ENCODE data around the gene CACTIN. TPM values are rescaled to one million over a fixed set of nuclear protein-coding genes. Genes with fewer than 3 reads are reported as not detected.
A peak's percentile ranks its signal among the peaks of the same experiment; 100 is the strongest.

CACTIN gene
- total and polyA plus RNA-seq, 2 of the 4 experiments (the other 2 are of a cell fraction), result 10.8 to 19.5 TPM

DNA sequence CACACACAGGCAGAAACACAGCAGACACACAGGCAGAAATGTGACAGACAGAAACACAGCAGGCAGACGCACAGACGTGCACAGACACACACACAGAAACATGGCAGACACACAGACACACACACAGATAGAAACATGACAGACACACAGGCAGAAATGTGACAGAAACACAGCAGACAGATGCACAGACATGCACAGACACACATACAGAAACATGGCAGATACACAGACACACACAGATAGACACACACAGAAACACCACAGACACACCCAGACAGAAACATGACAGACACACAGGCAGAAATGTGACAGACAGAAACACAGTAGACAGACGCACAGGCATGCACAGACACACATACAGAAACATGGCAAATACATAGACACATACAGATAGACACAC is 21.2 kb downstream of the CACTIN start:
- Histone ChIP-seq H3K4ac (ENCODE audit: low read depth, low read length) (no peak overlapping the region), H2BK120ac (ENCODE audit: low read depth, low read length) (no peak overlapping the region), H4K20me1 (ENCODE audit: insufficient read depth, low read length) (no peaks in the 10 kb centered on the region), H3K9ac (ENCODE audit: low read depth, low read length) (no peak overlapping the region), H3K79me1 (ENCODE audit: low read depth in 1 of 2, low read length in 2 of 2) (peaks cover 7 to 17% of the 10 kb centered on the region in 2 experiments), H2BK5ac (ENCODE audit: low read depth, low read length, poor library complexity, severe bottlenecking) (no peak overlapping the region), H3K4me3 (ENCODE audit: insufficient read depth, low read depth, low read length) (no peak overlapping the region), H3K4me2 (ENCODE audit: low read depth, low read length) (no peak overlapping the region), H3K9me3 (ENCODE audit: control insufficient read depth, insufficient read depth, low read length) (no peaks in the 10 kb centered on the region), H2AK9ac (replicated peaks; ENCODE audit: low read depth, low read length, poor library complexity) (peak overlapping the region; percentile 93), H3K36me3 (ENCODE audit: control insufficient read depth, insufficient read depth, low read length) (peaks cover 2% of the 10 kb centered on the region; the same call in 1 of the 2 replicates), H4K8ac (ENCODE audit: low read depth in 2 of 2, low read length in 2 of 2) (no peak overlapping the region), H2BK20ac (ENCODE audit: low read depth, low read length) (no peak overlapping the region), H3K56ac (ENCODE audit: extremely low read depth, insufficient read depth, low read length) (no peak overlapping the region), H3K9me1 (ENCODE audit: insufficient read depth, low read length) (0 out of 2 replicates have a peak, but pooled peaks cover 6% of the 10 kb centered on the region), H3K23ac (ENCODE audit: low read depth, low read length) (peak overlapping the region; percentile 11; the same call in 1 of the 2 replicates), H2BK15ac (ENCODE audit: low read depth, low read length) (peak overlapping the region; percentile 7; the same call in 1 of the 3 replicates), H3K18ac (ENCODE audit: low read depth, low read length) (no peak overlapping the region), H3K14ac (replicated peaks; ENCODE audit: low read depth, low read length) (peak overlapping the region; percentile 42), H3K4me1 (ENCODE audit: control insufficient read depth, insufficient read depth, low read length) (peaks cover 11% of the 10 kb centered on the region), H3K27ac (ENCODE audit: insufficient read depth, low read length) (no peak overlapping the region), H3K27me3 (ENCODE audit: control insufficient read depth, insufficient read depth, low read length) (no peaks in the 10 kb centered on the region), H4K91ac (ENCODE audit: insufficient read depth, low read depth, low read length) (no peak overlapping the region), H2AFZ (replicated peaks; ENCODE audit: low read length, poor library complexity) (peak overlapping the region; percentile 9), H2AK5ac (ENCODE audit: low read depth, low read length) (peak overlapping the region; percentile 42; the same call in 1 of the 2 replicates), H4K5ac (ENCODE audit: low read depth, low read length) (no peak overlapping the region)
- in situ Hi-C loops (cut with MboI; ENCODE audit: low sequenced_read_pairs) (loop anchor here (25.0 kb wide), 1 partner anchor 293 kb away; no protein-coding TSS in a partner anchor), dilution Hi-C loops (cut with HindIII; ENCODE audit: low sequenced_read_pairs, unreplicated experiment) (no loop called here), intact Hi-C loops (cut with micrococcal nuclease) (no loop called here)
- no peak for TF ChIP-seq SMC3 (IDR thresholded peaks at IDR 0.05; ENCODE audit: low read depth, low read length)
- no peak for TF ChIP-seq RFX5 (IDR thresholded peaks at IDR 0.05; ENCODE audit: low read depth, low read length)
- no peak for TF ChIP-seq RCOR1 (IDR thresholded peaks at IDR 0.05; ENCODE audit: insufficient replicate concordance, low read length)
- no peak for TF ChIP-seq CHD1 (IDR thresholded peaks at IDR 0.05; ENCODE audit: low read depth, low read length)
- TF ChIP-seq, protein P1, sequence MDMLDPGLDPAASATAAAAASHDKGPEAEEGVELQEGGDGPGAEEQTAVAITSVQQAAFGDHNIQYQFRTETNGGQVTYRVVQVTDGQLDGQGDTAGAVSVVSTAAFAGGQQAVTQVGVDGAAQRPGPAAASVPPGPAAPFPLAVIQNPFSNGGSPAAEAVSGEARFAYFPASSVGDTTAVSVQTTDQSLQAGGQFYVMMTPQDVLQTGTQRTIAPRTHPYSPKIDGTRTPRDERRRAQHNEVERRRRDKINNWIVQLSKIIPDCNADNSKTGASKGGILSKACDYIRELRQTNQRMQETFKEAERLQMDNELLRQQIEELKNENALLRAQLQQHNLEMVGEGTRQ (IDR thresholded peaks at IDR 0.05; ENCODE audit: low read depth, low read length), result no peak
- TF ChIP-seq RAD21 (IDR thresholded peaks at IDR 0.05; ENCODE audit: low read length), result no peak
- TF ChIP-seq, protein P2, sequence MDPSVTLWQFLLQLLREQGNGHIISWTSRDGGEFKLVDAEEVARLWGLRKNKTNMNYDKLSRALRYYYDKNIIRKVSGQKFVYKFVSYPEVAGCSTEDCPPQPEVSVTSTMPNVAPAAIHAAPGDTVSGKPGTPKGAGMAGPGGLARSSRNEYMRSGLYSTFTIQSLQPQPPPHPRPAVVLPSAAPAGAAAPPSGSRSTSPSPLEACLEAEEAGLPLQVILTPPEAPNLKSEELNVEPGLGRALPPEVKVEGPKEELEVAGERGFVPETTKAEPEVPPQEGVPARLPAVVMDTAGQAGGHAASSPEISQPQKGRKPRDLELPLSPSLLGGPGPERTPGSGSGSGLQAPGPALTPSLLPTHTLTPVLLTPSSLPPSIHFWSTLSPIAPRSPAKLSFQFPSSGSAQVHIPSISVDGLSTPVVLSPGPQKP (IDR thresholded peaks at IDR 0.05; ENCODE audit: borderline replicate concordance, low read depth, low read length), result no peak
- no peak for TF ChIP-seq FOS (IDR thresholded peaks at IDR 0.05; ENCODE audit: low read depth, low read length)
- TF ChIP-seq POLR2A (IDR thresholded peaks at IDR 0.05; ENCODE audit: low read depth, low read length), result no peak
- TF ChIP-seq BHLHE40 (IDR thresholded peaks at IDR 0.05; ENCODE audit: low read depth, low read length), result no peak
- TF ChIP-seq NFE2L2 (IDR thresholded peaks at IDR 0.05; ENCODE audit: low read depth, low read length), result no peak
- TF ChIP-seq MAZ (IDR thresholded peaks at IDR 0.05; ENCODE audit: borderline replicate concordance, low read depth, low read length), result no peak
- TF ChIP-seq MXI1 (IDR thresholded peaks at IDR 0.05; ENCODE audit: borderline replicate concordance, low read depth, low read length), result no peak
- TF ChIP-seq MAFK (IDR thresholded peaks at IDR 0.05; ENCODE audit: low read depth, low read length), result no peak
- TF ChIP-seq, protein P3, sequence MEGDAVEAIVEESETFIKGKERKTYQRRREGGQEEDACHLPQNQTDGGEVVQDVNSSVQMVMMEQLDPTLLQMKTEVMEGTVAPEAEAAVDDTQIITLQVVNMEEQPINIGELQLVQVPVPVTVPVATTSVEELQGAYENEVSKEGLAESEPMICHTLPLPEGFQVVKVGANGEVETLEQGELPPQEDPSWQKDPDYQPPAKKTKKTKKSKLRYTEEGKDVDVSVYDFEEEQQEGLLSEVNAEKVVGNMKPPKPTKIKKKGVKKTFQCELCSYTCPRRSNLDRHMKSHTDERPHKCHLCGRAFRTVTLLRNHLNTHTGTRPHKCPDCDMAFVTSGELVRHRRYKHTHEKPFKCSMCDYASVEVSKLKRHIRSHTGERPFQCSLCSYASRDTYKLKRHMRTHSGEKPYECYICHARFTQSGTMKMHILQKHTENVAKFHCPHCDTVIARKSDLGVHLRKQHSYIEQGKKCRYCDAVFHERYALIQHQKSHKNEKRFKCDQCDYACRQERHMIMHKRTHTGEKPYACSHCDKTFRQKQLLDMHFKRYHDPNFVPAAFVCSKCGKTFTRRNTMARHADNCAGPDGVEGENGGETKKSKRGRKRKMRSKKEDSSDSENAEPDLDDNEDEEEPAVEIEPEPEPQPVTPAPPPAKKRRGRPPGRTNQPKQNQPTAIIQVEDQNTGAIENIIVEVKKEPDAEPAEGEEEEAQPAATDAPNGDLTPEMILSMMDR (conservative IDR thresholded peaks at IDR 0.05; ENCODE audit: low read depth, low read length), result no peak
- no peak for TF ChIP-seq CEBPB (IDR thresholded peaks at IDR 0.05; ENCODE audit: low read depth, low read length)
- no peak for ATAC-seq (ENCODE audit: low read depth)
- CTCF ChIA-PET, result no interaction called here
- WGBS, 2 experiments (ENCODE audit: extremely low coverage in 2 of 2, insufficient read length in 1 of 2), result 100% methylated on average over 1 of the region's 3 CpGs; no CpG with 5 or more reads in 1 of the 2 experiments
- no peak for DNase-seq
- no TSS peak for BruUV-seq (replicated peaks)
- POLR2A ChIA-PET (ENCODE audit: unreplicated experiment), result no interaction called here

Data from IMR-90 (cell line).